ENCODE measurements around the gene ASAP3. TPM values are rescaled to one million over a fixed set of nuclear protein-coding genes. Genes with fewer than 3 reads are reported as not detected.

The ASAP3 gene
- 16.7 TPM for total RNA-seq

- DNase-seq (ENCODE audit: low spot score) (peak; percentile 66), ATAC-seq (peak; percentile 31)
Measured at GRCh38 chr1:23483321-23484252, at the start of gene ASAP3. ASAP3 (minus strand) TSS chr1:23484179; CDS start chr1:23484133, 46 bp downstream.

- DNase-seq (ENCODE audit: low spot score) = no peak
- no peak for ATAC-seq
Measured at GRCh38 chr1:23533246-23534023, 49.5 kb upstream of the ASAP3 start.

GRCh38 chr1:23531562-23532094 is 47.6 kb upstream of the ASAP3 start:
- ATAC-seq (no peak), DNase-seq (ENCODE audit: low spot score) (no peak)

GRCh38 chr1:23530747-23531561 is 47.0 kb upstream of the ASAP3 start, which contains the start of gene E2F2:
E2F2 (minus strand) TSS chr1:23531233; CDS start chr1:23530793, 440 bp downstream.
- DNase-seq (ENCODE audit: low spot score) (peak; percentile 81), ATAC-seq (peak; percentile 88)

- ATAC-seq (peak; percentile 7), DNase-seq (ENCODE audit: low spot score) (no peak)
Measured at GRCh38 chr1:23530087-23530746, 46.2 kb upstream of the ASAP3 start.

DNA sequence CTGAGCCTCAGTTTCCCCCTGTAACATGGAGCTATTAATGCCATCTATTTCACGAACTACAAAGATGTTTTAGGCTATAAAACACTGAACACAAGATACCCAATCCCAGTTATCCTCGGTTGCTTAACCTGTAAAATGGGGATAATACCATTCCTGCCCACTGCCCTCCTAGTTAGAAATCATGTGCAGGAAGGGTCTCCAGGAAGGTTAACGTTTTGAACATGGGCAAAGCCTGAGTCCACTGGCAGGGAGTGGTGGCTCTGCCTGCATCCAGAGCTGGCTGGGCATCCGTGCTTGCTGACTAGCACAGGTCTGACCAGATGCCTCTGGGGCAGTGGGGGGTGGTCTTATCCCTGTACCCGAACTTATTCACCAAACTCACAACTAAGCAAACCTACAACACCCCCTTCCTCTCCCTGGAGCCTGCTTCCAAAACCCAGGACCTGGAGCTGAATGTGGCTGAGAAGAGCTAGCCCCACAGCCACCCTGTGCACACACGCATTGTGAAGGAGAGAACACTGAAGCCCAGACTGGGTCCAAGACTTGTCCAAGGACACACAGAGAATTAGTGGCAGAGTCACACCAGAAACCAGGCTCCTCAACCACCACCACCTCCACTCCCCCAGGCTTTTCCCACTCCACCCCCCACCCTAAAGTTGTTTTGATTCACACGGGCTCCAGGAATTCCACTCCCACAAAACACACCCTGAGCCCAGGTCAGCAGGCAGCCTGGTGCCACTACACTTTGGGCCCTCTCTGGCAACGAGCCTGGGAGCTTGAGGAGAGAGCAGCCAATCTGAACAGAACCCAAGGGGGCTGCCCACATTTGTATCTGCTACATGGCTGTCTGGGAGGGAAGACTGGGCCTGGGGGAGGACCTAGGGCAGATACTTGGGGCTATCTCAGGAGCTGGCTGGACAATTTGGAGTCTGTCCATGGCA is 45.4 kb upstream of the ASAP3 start:
- no peak for DNase-seq (ENCODE audit: low spot score)
- ATAC-seq = no peak

- peak; percentile 72 for ATAC-seq
- DNase-seq (ENCODE audit: low spot score) = peak; percentile 82
Measured at GRCh38 chr1:23528250-23528978, 44.4 kb upstream of the ASAP3 start.

GRCh38 chr1:23527900-23528249 is 43.9 kb upstream of the ASAP3 start:
- ATAC-seq (no peak), DNase-seq (ENCODE audit: low spot score) (no peak)

- ATAC-seq (no peak), DNase-seq (ENCODE audit: low spot score) (no peak)
Measured at GRCh38 chr1:23527366-23527765, 43.4 kb upstream of the ASAP3 start.

DNA sequence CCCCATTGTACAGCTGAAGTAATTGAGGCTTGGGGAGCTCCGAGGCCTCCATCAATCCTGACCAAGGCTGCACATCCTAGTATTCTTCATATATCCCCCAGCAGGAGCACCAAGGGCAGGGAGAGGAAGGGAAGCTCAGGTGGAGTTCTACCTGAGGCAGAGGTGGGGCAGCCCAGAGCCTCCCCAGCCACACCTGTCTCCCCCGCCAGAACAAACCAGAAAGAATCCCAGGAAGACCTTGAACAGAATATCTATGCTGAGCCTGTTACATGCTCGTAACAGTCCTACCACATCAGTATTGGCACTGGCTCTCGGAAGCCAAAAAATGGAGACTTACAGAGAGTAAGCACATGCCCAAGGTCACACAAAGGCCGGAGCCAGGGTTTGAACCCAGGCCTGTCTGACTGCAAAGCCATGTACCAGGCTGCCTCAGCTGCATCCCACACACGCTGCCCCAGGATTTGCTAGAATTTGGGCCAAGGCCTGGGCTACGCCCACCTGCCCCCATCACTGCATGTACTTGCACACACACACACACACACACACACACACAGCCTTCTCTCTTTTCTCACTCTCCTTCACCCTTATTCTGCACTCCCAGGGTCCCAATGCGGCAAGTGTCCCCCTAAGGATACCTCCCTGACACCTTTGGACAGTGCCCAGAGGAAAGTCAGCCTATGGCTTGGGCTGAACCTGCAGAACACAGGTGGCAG is 42.5 kb upstream of the ASAP3 start:
- ATAC-seq (no peak), DNase-seq (ENCODE audit: low spot score) (no peak)

GRCh38 chr1:23525558-23526250 is 41.7 kb upstream of the ASAP3 start:
- no peak for ATAC-seq
- DNase-seq (ENCODE audit: low spot score) = no peak

DNA sequence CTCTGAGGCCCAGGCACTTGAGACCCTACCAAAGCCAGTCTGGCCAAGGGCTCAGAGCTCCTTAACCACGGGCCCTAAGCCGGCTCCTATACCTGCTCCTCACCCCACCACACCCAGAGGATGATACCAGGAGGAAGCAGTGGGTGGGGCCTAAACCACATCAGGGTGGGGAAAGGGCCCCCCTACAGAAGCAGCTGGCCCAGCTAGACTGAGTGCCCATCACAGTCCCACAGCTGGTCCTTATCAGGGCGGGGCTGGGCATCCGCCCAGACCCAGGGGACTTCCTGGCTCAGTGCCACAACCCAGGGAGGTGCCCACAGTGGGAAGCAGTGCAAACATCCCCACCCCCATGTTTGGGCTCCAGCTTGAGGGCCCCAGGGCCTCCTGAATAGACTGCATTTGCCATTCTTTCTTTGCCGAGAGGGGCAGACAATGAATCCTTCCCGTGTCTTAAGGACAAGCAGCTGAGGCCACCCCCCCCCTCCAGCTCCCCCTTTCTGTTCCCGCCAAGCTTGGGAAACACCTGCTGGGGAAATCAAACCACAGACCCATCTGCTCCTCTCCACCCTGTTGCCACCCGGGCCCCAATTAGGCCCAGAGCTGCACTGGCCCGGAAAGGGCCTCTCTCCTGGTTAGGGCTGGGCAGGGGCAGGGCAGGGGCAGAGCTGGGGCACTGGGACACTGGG is 40.9 kb upstream of the ASAP3 start:
- DNase-seq (ENCODE audit: low spot score) (no peak), ATAC-seq (peak; percentile 35)

DNA sequence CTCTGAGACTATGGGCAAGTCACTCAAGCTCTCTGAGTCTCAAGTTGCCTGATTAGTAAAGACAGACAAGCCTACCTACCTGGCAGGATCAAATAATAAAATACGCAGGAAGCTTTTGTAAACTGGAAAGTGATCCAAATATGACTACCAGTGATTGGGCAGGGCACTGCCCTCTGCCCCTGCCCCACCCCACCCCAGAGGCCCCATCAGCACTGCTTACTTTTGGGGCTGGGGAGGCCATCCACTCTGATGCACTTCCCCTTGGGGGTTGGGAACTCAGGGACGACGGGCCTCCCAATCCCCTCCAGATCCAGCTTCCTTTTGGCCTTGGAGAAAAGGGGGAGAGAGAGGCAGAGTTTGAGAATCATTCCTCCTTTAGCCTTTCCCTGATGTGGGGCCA is 40.2 kb upstream of the ASAP3 start:
- no peak for DNase-seq (ENCODE audit: low spot score)
- no peak for ATAC-seq

GRCh38 chr1:23522244-23522982 is 38.4 kb upstream of the ASAP3 start:
- DNase-seq (ENCODE audit: low spot score) (no peak), ATAC-seq (no peak)

GRCh38 chr1:23521588-23521987 is 37.6 kb upstream of the ASAP3 start:
- DNase-seq (ENCODE audit: low spot score) (no peak), ATAC-seq (no peak)

DNA sequence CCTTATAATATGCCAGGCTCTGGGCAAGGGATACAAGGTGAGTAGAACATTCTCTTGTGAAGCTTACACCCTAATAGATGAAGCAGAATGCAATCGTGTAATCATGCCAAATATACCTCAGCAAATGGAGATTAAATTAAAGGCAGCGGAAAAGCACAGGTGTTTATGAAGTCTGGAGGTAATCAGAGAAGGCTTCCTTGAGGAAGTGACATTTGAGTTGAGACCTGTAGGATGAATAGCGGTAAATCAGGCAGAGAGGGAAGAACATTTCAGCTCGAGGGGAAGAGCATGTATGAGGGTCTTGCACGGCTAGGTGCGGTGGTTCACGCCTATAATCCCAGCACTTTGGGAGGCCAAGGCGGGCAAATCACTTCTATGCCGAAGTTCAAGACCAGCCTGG is 33.6 kb upstream of the ASAP3 start:
- ATAC-seq (no peak), DNase-seq (ENCODE audit: low spot score) (no peak)

Measured in left lobe of liver (tissue), 2 donors.